RWPE2 (cell line): Measurements from ENCODE around the gene HCAR1.
"Not testable (repeated sequence)": the region's sequence is repeated elsewhere in the genome, so short reads cannot be mapped to it uniquely, and the experiment has no call there.

ENCODE experiments used
- ATAC-seq: fragments of 200-7000 bp; cut with Tn5 transposase; 3 replicates; pipeline ENCODE4 v1.9.1; 2021; ENCODE audit warnings: low read depth
- DNase-seq: peaks from one replicate; pipeline ENCODE4 v3.0.0-alpha.2; 2020; ENCODE audit warnings: low spot score
- H3K27ac ChIP-seq: fragments of 450-650 bp; 2 replicates; pipeline ENCODE4 v1.5.1; 2017; ENCODE audit warnings: mild to moderate bottlenecking; ENCODE audit not compliant: poor library complexity, severe bottlenecking
- H3K27me3 ChIP-seq: fragments of 250-450 bp; sonication (Bioruptor Pico); 2 replicates; pipeline ENCODE4 v1.5.1; 2021; ENCODE audit warnings: mild to moderate bottlenecking, moderate library complexity; ENCODE audit not compliant: insufficient read depth, poor library complexity, severe bottlenecking
- H3K36me3 ChIP-seq: fragments of 250-450 bp; sonication (Bioruptor Pico); 2 replicates; pipeline ENCODE4 v1.5.1; 2020; ENCODE audit warnings: low read depth, mild to moderate bottlenecking, moderate library complexity
- H3K4me1 ChIP-seq: fragments of 250-450 bp; sonication (Bioruptor Pico); 2 replicates; pipeline ENCODE4 v1.5.1; 2021; ENCODE audit warnings: mild to moderate bottlenecking, moderate library complexity; ENCODE audit not compliant: insufficient read depth, poor library complexity, severe bottlenecking
- H3K4me3 ChIP-seq: fragments of 250-450 bp; sonication (Bioruptor Pico); 2 replicates; pipeline ENCODE4 v1.5.1; 2021; ENCODE audit warnings: mild to moderate bottlenecking, moderate library complexity; ENCODE audit not compliant: severe bottlenecking
- H3K9me3 ChIP-seq: fragments of 250-450 bp; sonication (Bioruptor Pico); 2 replicates; pipeline ENCODE4 v1.5.1; 2021; ENCODE audit warnings: mild to moderate bottlenecking, moderate library complexity; ENCODE audit not compliant: severe bottlenecking
- TF ChIP-seq, protein P1 (sequence below): fragments of 450-650 bp; IDR thresholded peaks from one replicate; pipeline ENCODE4 v1.5.1; 2017; ENCODE audit warnings: mild to moderate bottlenecking, moderate library complexity; ENCODE audit not compliant: poor library complexity, severe bottlenecking

The HCAR1 gene

DNA sequence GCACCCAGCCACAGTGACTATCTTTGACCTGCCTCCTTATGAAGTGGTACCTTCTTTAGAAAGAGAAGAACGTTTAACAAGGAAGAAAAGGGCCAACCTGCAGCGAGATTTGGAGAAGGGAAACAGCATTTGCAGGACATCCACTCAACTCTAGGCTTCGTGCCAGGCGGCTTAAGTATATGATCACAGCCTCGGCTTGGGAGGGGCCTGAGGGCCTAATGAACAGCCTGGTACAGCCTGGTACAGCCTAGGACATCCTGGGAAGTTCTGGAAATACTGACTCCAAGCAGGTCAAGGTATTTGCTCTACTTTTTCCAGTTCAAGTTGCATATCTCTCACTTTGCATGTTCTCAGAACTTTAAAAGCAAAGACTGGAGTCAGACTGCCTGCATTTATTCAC lies 43.6 kb downstream of the HCAR1 start:
- TF ChIP-seq, protein P1, sequence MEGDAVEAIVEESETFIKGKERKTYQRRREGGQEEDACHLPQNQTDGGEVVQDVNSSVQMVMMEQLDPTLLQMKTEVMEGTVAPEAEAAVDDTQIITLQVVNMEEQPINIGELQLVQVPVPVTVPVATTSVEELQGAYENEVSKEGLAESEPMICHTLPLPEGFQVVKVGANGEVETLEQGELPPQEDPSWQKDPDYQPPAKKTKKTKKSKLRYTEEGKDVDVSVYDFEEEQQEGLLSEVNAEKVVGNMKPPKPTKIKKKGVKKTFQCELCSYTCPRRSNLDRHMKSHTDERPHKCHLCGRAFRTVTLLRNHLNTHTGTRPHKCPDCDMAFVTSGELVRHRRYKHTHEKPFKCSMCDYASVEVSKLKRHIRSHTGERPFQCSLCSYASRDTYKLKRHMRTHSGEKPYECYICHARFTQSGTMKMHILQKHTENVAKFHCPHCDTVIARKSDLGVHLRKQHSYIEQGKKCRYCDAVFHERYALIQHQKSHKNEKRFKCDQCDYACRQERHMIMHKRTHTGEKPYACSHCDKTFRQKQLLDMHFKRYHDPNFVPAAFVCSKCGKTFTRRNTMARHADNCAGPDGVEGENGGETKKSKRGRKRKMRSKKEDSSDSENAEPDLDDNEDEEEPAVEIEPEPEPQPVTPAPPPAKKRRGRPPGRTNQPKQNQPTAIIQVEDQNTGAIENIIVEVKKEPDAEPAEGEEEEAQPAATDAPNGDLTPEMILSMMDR: no peak
- H3K9me3 ChIP-seq: no peaks in the 10 kb centered on the region

DNA sequence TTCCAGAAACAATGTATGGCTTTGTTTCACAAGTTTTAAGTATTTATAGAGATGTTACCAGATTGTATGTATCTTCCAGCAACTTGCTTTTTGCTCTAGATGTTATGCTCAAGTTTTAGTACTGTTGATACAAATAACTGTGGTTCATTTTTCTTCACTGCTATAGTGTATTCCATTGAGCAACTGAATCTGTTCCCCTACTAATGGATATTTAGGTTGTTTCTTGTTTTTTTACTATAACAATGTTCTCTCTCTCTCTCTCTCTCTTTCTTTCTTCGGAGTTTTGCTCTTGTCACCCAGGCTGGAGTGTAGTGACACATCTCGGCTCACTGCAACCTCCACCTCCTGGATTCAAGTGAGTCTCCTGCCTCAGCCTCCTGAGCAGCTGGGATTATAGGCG lies 44.1 kb downstream of the HCAR1 start:
- Histone ChIP-seq H3K4me1 (no peaks in the 10 kb centered on the region), H3K27ac (no peak overlapping the region), H3K27me3 (no peaks in the 10 kb centered on the region), H3K4me3 (no peak overlapping the region), H3K36me3 (no peaks in the 10 kb centered on the region), H3K9me3 (no peaks in the 10 kb centered on the region)
- DNase-seq (no peak), ATAC-seq (no peak)
- TF ChIP-seq, protein P1: no peak

More for the DNA sequence above, 43.6 kb downstream of the HCAR1 start:
- Histone ChIP-seq H3K4me3 (no peak overlapping the region), H3K4me1 (no peaks in the 10 kb centered on the region), H3K27me3 (no peaks in the 10 kb centered on the region), H3K36me3 (no peaks in the 10 kb centered on the region), H3K27ac (no peak overlapping the region)
- DNase-seq (no peak), ATAC-seq (no peak)

DNA sequence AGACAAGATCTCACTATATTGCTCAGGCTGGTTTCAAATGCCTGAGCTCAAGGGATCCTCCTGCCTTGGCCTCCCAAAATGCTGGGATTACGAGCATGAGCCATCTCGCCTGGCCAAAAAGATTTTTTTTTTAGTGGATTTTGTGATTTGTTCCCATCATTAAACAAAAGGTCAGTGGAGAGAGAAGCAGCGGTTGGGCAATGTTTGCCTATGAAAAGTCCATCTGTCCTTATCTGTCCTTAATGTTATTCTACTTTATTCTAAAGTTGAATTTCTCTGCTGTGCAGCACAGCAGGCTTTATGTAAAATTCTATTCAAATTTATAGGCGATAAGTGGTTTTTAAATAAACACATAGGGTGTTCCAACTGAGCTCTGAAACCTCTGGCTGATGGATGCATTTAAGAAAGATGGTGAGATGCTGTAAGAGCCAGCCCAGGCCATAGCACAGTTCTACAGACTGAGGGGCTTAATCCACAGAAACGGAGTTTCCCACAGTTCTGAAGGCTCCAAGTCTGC lies 46.3 kb downstream of the HCAR1 start:
- Histone ChIP-seq H3K4me3 (no peak overlapping the region), H3K9me3 (no peaks in the 10 kb centered on the region), H3K4me1 (peaks cover 7% of the 10 kb centered on the region), H3K27ac (no peak overlapping the region), H3K27me3 (no peaks in the 10 kb centered on the region), H3K36me3 (no peaks in the 10 kb centered on the region)
- TF ChIP-seq, protein P1: no peak
- DNase-seq (no peak), ATAC-seq (no peak)

DNA sequence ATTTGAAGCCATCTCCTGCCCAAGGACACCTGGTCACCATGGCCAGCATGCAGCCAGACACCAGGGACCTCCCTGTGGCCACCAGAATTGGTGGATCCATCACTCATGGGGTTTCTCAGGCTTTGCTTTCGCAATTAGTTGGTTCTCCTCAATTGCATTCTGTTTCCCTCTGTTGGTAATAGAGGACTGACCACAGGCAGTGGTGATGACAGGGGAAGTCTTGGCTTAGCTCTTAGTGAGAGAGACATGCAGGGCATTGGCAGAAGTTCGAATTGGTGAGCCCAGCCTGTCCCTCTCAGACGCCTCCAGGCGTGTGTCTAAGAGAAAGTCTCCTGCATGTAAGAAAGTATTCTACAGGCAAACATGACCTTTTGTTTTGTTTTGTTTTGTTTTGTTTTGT lies 48.8 kb downstream of the HCAR1 start:
- H3K4me3 ChIP-seq: no peak overlapping the region
- TF ChIP-seq, protein P1: no peak
- ATAC-seq: no peak
- H3K27ac ChIP-seq: no peak overlapping the region
- no peaks in the 10 kb centered on the region for H3K9me3 ChIP-seq
- H3K4me1 ChIP-seq: peaks cover 16% of the 10 kb centered on the region
- H3K36me3 ChIP-seq: no peaks in the 10 kb centered on the region
- no peak for DNase-seq
- no peaks in the 10 kb centered on the region for H3K27me3 ChIP-seq

DNA sequence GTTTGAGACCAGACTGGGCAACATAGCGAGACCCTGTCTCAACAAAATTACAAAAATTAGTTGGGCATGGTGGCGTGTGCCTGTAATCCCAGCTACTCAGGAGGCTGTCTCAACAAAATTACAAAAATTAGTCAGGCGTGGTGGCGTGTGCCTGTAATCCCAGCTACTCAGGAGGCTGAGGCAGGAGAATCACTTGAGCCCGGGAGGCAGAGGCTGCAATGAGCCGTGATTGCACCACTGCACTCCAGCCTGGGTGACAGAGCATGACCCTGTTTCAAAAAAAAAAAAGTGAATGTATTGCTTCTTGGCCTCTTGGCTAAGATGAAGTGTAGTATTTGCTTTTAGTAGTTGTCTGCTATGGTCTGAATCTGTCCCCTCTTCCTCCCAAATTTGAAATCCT lies 49.7 kb downstream of the HCAR1 start:
- DNase-seq, ATAC-seq: not testable (repeated sequence)
- peaks cover 16% of the 10 kb centered on the region for H3K4me1 ChIP-seq

DNA sequence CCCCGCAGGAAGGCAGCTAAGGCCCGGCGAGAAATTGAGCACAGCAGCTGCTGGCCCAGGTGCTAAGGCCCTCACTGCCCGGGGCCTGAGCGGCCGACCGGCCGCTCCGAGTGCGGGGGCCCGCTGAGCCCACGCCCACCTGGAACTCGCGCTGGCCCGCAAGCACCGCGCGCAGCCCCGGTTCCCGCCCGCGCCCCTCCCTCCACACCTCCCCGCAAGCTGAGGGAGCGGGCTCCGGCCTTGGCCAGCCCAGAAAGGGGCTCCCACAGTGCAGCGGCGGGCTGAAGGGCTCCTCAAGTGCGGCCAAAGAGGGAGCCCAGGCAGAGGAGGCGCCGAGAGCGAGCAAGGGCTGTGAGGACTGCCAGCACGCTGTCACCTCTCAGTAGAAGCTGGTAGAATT lies 53.9 kb downstream of the HCAR1 start:
- not testable (repeated sequence) for H3K27ac ChIP-seq, ATAC-seq, H3K9me3 ChIP-seq, H3K27me3 ChIP-seq, H3K36me3 ChIP-seq, DNase-seq, H3K4me3 ChIP-seq
- H3K4me1 ChIP-seq: peaks cover 16% of the 10 kb centered on the region

More for the DNA sequence above, 49.7 kb downstream of the HCAR1 start:
- not testable (repeated sequence) for H3K27ac ChIP-seq, H3K9me3 ChIP-seq, H3K27me3 ChIP-seq, H3K36me3 ChIP-seq, H3K4me3 ChIP-seq
